Measurements from ENCODE around the gene HELZ. TPM values are rescaled to one million over a fixed set of nuclear protein-coding genes. Genes with fewer than 3 reads are reported as not detected.
"Not testable (repeated sequence)": the region's sequence is repeated elsewhere in the genome, so short reads cannot be mapped to it uniquely, and the experiment has no call there.

The HELZ gene
- total RNA-seq, 2 experiments from 2014 or later, result 47.9 to 53.9 TPM

- Mint-ChIP-seq H3K4me3 (no peak overlapping the region), H3K4me1 (peaks cover 9% of the 10 kb centered on the region), H3K27me3 (no peaks in the 10 kb centered on the region), H3K27ac (no peak overlapping the region), H3K36me3 (peaks cover 52% of the 10 kb centered on the region), H3K9me3 (peaks cover 11% of the 10 kb centered on the region)
- no peak for DNase-seq
Observed at GRCh38 chr17:67198131-67198530, 46.9 kb downstream of the HELZ start.

GRCh38 chr17:67197023-67197422 lies 48.0 kb downstream of the HELZ start:
- H3K4me1 Mint-ChIP-seq, H3K27me3 Mint-ChIP-seq, DNase-seq, H3K27ac Mint-ChIP-seq, H3K4me3 Mint-ChIP-seq: not testable (repeated sequence)
- H3K9me3 Mint-ChIP-seq, result peaks cover 11% of the 10 kb centered on the region
- peaks cover 50% of the 10 kb centered on the region for H3K36me3 Mint-ChIP-seq

- Mint-ChIP-seq H3K9me3 (peaks cover 11% of the 10 kb centered on the region), H3K4me3 (no peak overlapping the region), H3K27ac (no peak overlapping the region), H3K36me3 (peaks cover 48% of the 10 kb centered on the region), H3K4me1 (peaks cover 9% of the 10 kb centered on the region), H3K27me3 (no peaks in the 10 kb centered on the region)
- DNase-seq, result no peak
Observed at GRCh38 chr17:67196422-67196821, 48.6 kb downstream of the HELZ start.

- H3K4me1 Mint-ChIP-seq, result peaks cover 9% of the 10 kb centered on the region
- DNase-seq, result no peak
- no peak overlapping the region for H3K4me3 Mint-ChIP-seq
- peaks cover 11% of the 10 kb centered on the region for H3K9me3 Mint-ChIP-seq
- H3K27me3 Mint-ChIP-seq, result no peaks in the 10 kb centered on the region
- peaks cover 28% of the 10 kb centered on the region for H3K36me3 Mint-ChIP-seq
- no peak overlapping the region for H3K27ac Mint-ChIP-seq
Observed at GRCh38 chr17:67194134-67194533, 50.9 kb downstream of the HELZ start.

- Mint-ChIP-seq H3K9me3 (no peaks in the 10 kb centered on the region), H3K36me3 (peaks cover 10% of the 10 kb centered on the region), H3K27me3 (no peaks in the 10 kb centered on the region), H3K27ac (no peak overlapping the region), H3K4me3 (no peak overlapping the region), H3K4me1 (peaks cover 8% of the 10 kb centered on the region)
- no peak for DNase-seq
Observed at GRCh38 chr17:67187927-67188326, 57.1 kb downstream of the HELZ start.

- Mint-ChIP-seq H3K36me3 (peaks cover 10% of the 10 kb centered on the region), H3K9me3 (no peaks in the 10 kb centered on the region), H3K27ac (no peak overlapping the region), H3K27me3 (no peaks in the 10 kb centered on the region), H3K4me1 (peaks cover 8% of the 10 kb centered on the region), H3K4me3 (no peak overlapping the region)
- DNase-seq, result no peak
Observed at GRCh38 chr17:67186782-67187181, 58.2 kb downstream of the HELZ start.

GRCh38 chr17:67183531-67183930 lies 61.5 kb downstream of the HELZ start:
- Mint-ChIP-seq H3K36me3 (peaks cover 10% of the 10 kb centered on the region), H3K27me3 (no peaks in the 10 kb centered on the region), H3K27ac (no peak overlapping the region), H3K4me3 (no peak overlapping the region), H3K9me3 (no peaks in the 10 kb centered on the region), H3K4me1 (peaks cover 5% of the 10 kb centered on the region)
- DNase-seq, result no peak

- no peaks in the 10 kb centered on the region for H3K9me3 Mint-ChIP-seq
- H3K27ac Mint-ChIP-seq, result no peak overlapping the region
- no peaks in the 10 kb centered on the region for H3K27me3 Mint-ChIP-seq
- H3K4me1 Mint-ChIP-seq, result no peaks in the 10 kb centered on the region
- H3K4me3 Mint-ChIP-seq, result no peak overlapping the region
- DNase-seq, result no peak
- peaks cover 9% of the 10 kb centered on the region for H3K36me3 Mint-ChIP-seq
Observed at GRCh38 chr17:67181825-67182224, 63.2 kb downstream of the HELZ start.

- Mint-ChIP-seq H3K4me3 (no peak overlapping the region), H3K27me3 (no peaks in the 10 kb centered on the region), H3K9me3 (no peaks in the 10 kb centered on the region), H3K36me3 (peaks cover 11% of the 10 kb centered on the region), H3K27ac (no peak overlapping the region), H3K4me1 (no peaks in the 10 kb centered on the region)
- DNase-seq, result no peak
Observed at GRCh38 chr17:67180275-67180674, 64.7 kb downstream of the HELZ start.

GRCh38 chr17:67178555-67178954 lies 66.4 kb downstream of the HELZ start:
- DNase-seq, result no peak
- H3K36me3 Mint-ChIP-seq, result peaks cover 11% of the 10 kb centered on the region
- H3K27ac Mint-ChIP-seq, result no peak overlapping the region
- no peak overlapping the region for H3K4me3 Mint-ChIP-seq
- no peaks in the 10 kb centered on the region for H3K4me1 Mint-ChIP-seq
- H3K9me3 Mint-ChIP-seq, result no peaks in the 10 kb centered on the region
- H3K27me3 Mint-ChIP-seq, result no peaks in the 10 kb centered on the region

- Mint-ChIP-seq H3K4me3 (no peak overlapping the region), H3K27me3 (no peaks in the 10 kb centered on the region), H3K36me3 (peaks cover 10% of the 10 kb centered on the region), H3K27ac (no peak overlapping the region), H3K9me3 (no peaks in the 10 kb centered on the region), H3K4me1 (no peaks in the 10 kb centered on the region)
- no peak for DNase-seq
Observed at GRCh38 chr17:67177732-67178131, 67.3 kb downstream of the HELZ start.

- H3K9me3 Mint-ChIP-seq, result no peaks in the 10 kb centered on the region
- peaks cover 21% of the 10 kb centered on the region for H3K36me3 Mint-ChIP-seq
- H3K27me3 Mint-ChIP-seq, result no peaks in the 10 kb centered on the region
- H3K27ac Mint-ChIP-seq, result no peak overlapping the region
- no peak overlapping the region for H3K4me3 Mint-ChIP-seq
- no peak for DNase-seq
- peaks cover 5% of the 10 kb centered on the region for H3K4me1 Mint-ChIP-seq
Observed at GRCh38 chr17:67174190-67174589, 70.8 kb downstream of the HELZ start.

- no peaks in the 10 kb centered on the region for H3K9me3 Mint-ChIP-seq
- no peak overlapping the region for H3K4me3 Mint-ChIP-seq
- no peak overlapping the region for H3K27ac Mint-ChIP-seq
- no peak for DNase-seq
- peaks cover 15% of the 10 kb centered on the region for H3K36me3 Mint-ChIP-seq
- H3K27me3 Mint-ChIP-seq, result no peaks in the 10 kb centered on the region
- peaks cover 5% of the 10 kb centered on the region for H3K4me1 Mint-ChIP-seq
Observed at GRCh38 chr17:67171560-67171959, 73.4 kb downstream of the HELZ start.

GRCh38 chr17:67168496-67168895 lies 76.5 kb downstream of the HELZ start:
- H3K36me3 Mint-ChIP-seq, result peaks cover 27% of the 10 kb centered on the region
- no peak for DNase-seq
- no peaks in the 10 kb centered on the region for H3K9me3 Mint-ChIP-seq
- H3K27me3 Mint-ChIP-seq, result no peaks in the 10 kb centered on the region
- H3K4me3 Mint-ChIP-seq, result no peak overlapping the region
- no peak overlapping the region for H3K27ac Mint-ChIP-seq
- H3K4me1 Mint-ChIP-seq, result peaks cover 5% of the 10 kb centered on the region

- Mint-ChIP-seq H3K27ac (no peak overlapping the region), H3K4me1 (peaks cover 3% of the 10 kb centered on the region), H3K9me3 (no peaks in the 10 kb centered on the region), H3K27me3 (no peaks in the 10 kb centered on the region), H3K36me3 (peaks cover 18% of the 10 kb centered on the region), H3K4me3 (no peak overlapping the region)
- no peak for DNase-seq
Observed at GRCh38 chr17:67165201-67165600, 79.8 kb downstream of the HELZ start.

- Mint-ChIP-seq H3K27ac (no peak overlapping the region), H3K27me3 (no peaks in the 10 kb centered on the region), H3K4me3 (no peak overlapping the region), H3K36me3 (peaks cover 17% of the 10 kb centered on the region), H3K9me3 (no peaks in the 10 kb centered on the region), H3K4me1 (no peaks in the 10 kb centered on the region)
- DNase-seq, result no peak
Observed at GRCh38 chr17:67164302-67164701, 80.7 kb downstream of the HELZ start.

GRCh38 chr17:67162771-67163170 lies 82.2 kb downstream of the HELZ start:
- Mint-ChIP-seq H3K36me3 (peaks cover 24% of the 10 kb centered on the region), H3K4me3 (no peak overlapping the region), H3K27ac (no peak overlapping the region), H3K9me3 (no peaks in the 10 kb centered on the region), H3K4me1 (peaks cover 4% of the 10 kb centered on the region), H3K27me3 (no peaks in the 10 kb centered on the region)
- no peak for DNase-seq

Measured in activated naive CD8-positive, alpha-beta T cell treated with anti-CD3 and anti-CD28 coated beads for 36 hours (primary cell).